Measurements from ENCODE around the gene TTC4.

GRCh38 chr1:54666333-54666732 is 49.3 kb upstream of the TTC4 start:
- no peak for TF ChIP-seq ARNTL (CRISPR knock-in tag; IDR thresholded peaks at IDR 0.05; ENCODE audit: borderline replicate concordance, low read depth)
- TF ChIP-seq ESRRG (CRISPR knock-in tag; IDR thresholded peaks at IDR 0.05) = no peak
- no peak for TF ChIP-seq PATZ1 (CRISPR knock-in tag; IDR thresholded peaks at IDR 0.05; ENCODE audit: borderline replicate concordance)
- no peak for TF ChIP-seq ZC3H10 (CRISPR knock-in tag; IDR thresholded peaks at IDR 0.05)
- TF ChIP-seq TCF4 (CRISPR knock-in tag; IDR thresholded peaks at IDR 0.05; ENCODE audit: borderline replicate concordance) = no peak
- TF ChIP-seq POU6F1 (CRISPR knock-in tag; IDR thresholded peaks at IDR 0.05; ENCODE audit: borderline replicate concordance, low read depth) = no peak
- no peak for TF ChIP-seq CSRNP3 (CRISPR knock-in tag; IDR thresholded peaks at IDR 0.05)
- TF ChIP-seq TOX (CRISPR knock-in tag; IDR thresholded peaks at IDR 0.05; ENCODE audit: borderline replicate concordance) = no peak
- no peak for TF ChIP-seq ZNF70 (CRISPR knock-in tag; IDR thresholded peaks at IDR 0.05)
- no peak for TF ChIP-seq CREB5 (CRISPR knock-in tag; IDR thresholded peaks at IDR 0.05; ENCODE audit: low read depth)

Measured in SK-N-SH treated with all-trans-retinoic acid at 6 μM for 48 hours (cell line).